CD4-positive, alpha-beta T cell treated with Interleukin-15 for 4 hours (primary cell): ENCODE results near the gene NLK.
"Not testable (repeated sequence)": the region's sequence is repeated elsewhere in the genome, so short reads cannot be mapped to it uniquely, and the experiment has no call there.

Experiments used
- DNase-seq: peaks from one replicate; pipeline ENCODE4 v3.0.0-alpha.2; 2020; ENCODE audit warnings: low spot score

Gene NLK

GRCh38 chr17:28072936-28073533 lies 30.6 kb downstream of the NLK start:
- DNase-seq, result no peak

DNA sequence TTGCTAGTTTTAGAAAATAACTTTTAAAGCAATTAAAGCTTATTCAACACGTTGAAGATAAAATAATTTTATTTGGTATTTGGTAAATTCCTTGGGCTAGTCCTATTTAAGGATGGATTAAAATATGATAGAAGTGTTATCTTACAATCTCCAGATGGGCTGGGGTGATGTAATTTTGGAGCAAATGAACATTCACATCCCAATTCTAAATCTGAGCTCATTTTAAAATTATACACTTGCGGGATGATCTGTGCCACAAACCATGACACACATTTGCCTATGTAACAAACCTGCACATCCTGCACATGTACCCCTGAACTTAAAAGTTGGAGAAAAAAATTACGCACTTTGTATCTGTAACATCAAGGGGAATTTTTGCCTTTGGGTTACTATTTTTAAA lies 31.5 kb downstream of the NLK start:
- no peak for DNase-seq

GRCh38 chr17:28076144-28076543 lies 33.7 kb downstream of the NLK start:
- DNase-seq, result no peak

DNA sequence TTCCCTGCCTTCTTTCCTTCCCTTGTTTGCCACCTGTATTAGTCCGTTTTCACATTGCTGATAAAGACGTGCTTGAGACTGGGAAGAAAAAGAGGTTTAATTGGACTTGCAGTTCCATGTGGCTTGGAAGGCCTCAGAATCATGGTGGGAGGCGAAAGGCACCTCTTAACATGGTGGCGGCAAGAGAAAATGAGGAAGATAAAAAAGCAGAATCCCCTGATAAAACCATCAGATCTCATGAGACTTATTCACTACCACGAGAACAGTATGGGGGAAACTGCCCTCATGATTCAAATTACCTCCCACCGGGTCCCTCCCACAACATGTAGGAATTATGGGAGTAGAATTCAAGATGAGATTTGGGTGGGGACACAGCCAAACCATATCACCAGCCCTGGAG lies 34.7 kb downstream of the NLK start:
- DNase-seq, result not testable (repeated sequence)

GRCh38 chr17:28078341-28079229 lies 36.1 kb downstream of the NLK start:
- no peak for DNase-seq

GRCh38 chr17:28081467-28081866 lies 39.0 kb downstream of the NLK start:
- no peak for DNase-seq

DNA sequence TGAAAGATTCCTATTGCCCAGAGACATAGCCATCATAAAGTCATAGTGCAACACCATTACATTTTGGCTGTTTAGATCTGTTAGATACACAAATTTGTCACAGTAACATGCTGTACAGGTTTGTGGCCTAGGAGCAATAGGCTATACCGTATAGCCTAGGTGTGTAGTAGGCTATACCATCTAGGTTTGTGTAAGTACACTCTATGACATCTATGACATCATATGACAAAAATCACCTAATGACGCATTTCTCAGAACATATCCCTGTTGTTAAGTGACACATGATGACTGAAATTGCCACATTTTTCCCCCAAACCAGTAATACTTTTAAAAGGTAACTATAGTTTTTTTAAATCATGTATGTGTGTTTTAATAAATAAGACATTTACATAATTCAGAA lies 43.3 kb downstream of the NLK start:
- DNase-seq, result no peak

- DNase-seq, result no peak
These were observed 44.0 kb downstream of the NLK start for GRCh38 chr17:28086519-28086918.

GRCh38 chr17:28087743-28088142 lies 45.3 kb downstream of the NLK start:
- no peak for DNase-seq

GRCh38 chr17:28090551-28090950 lies 48.1 kb downstream of the NLK start:
- no peak for DNase-seq

DNA sequence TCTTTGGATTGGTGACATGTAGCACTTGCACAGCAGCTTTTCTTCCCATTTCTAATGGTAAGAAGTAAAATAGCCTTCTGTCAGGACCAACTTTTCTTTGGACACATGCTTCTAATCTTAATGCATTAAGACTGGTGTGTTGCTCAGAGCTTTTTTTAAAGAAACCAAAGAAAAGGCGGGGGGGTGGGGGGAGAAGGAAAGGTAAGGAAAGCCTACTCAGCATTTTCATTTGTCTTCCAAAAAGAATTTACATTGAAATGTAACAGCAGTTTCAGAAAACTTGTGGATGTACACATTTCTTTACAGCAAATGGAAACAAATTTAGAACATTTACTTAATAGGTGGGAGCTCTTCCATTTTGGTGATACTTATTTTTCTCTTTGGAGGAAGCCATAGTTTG lies 49.6 kb downstream of the NLK start:
- no peak for DNase-seq

DNA sequence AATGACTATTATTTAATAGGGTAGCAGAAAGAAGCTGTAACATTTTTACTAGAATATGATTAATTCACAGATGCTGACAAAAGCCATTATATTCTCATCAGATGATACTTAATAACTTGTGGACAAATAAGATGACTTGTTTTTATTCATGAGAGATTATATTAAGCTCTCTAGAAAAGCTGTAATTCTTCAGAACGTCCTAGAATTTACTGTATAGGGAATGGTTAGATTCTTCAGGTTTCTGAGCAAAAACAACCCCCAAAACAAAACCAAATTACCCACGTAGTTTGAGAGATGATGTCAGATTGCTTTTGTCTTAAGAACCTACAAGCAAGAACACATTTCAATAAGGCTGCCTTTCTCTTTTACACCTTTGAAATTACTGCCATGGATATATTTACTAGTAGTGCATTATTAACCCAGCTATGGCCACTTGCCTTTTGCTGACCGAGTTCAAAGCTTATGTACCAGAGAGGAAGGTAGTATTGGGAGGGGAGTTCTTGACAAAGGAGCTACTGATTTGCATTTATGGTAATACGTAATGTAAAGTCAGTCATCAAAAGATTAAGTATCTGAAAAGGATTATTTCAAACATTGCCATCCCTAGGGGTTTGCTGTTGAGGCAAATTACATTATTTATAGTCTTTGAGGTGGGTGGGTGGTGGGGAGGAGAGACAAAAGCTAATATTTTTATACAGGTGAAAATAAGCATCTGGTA lies 51.7 kb downstream of the NLK start:
- DNase-seq, result no peak

DNA sequence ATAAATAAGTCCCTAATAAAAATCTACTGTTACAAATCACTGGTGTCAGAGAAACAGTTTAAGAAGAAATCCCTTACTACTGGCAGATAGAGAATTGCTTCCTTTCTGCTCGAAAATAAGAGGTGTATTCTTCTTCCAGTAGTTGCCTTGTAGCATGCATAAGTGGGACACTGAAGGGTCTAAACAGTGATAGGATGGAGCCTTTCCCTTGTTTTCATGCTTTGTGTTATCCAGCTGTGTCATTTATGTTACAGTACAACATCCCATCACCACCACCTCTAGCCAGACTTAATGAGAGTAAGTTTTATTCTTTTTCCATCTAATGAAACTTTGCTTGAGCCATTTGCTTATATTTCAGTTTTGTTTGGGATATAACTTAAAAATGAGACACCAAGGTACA lies 54.3 kb downstream of the NLK start:
- no peak for DNase-seq

DNA sequence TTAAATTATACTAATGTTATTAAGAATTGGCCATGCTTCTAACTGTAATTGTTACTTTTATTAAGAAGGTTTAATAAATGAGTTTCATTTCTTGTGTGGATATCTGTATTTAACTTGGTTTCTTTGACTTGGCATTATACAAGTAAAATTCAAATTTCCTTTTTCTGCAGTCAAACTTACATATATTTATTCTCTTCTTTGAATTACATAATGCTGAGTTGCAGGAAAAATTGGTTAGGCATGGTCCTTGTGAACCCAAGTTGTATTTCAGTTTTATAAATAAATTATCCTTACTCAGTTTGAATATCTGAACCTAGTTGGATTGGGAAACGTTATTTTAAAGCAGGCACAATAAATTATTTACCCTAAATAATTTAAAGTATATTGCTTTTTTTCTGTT lies 54.8 kb downstream of the NLK start:
- no peak for DNase-seq

- DNase-seq, result no peak
These were observed 55.4 kb downstream of the NLK start for GRCh38 chr17:28097901-28098300.

GRCh38 chr17:28098591-28098990 lies 56.1 kb downstream of the NLK start:
- DNase-seq, result not testable (repeated sequence)

DNA sequence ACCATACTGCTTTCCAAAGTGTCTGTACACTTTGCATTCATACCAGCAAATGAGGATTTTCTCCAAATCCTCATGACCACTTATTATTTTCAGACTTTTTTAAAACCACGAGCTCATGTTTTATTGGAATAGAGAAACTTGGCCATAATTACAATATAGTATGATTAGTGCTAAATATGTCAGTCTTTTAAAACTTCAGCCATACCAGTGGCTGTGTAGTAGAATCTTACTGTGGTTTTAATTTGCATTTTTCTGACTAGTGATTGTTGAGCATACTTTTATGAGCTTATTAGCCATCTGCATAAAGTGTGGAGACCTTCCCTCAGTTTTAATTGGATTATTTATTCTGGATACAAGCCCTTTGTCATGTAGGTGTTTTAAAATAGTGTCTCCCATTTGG lies 57.8 kb downstream of the NLK start:
- no peak for DNase-seq

GRCh38 chr17:28100936-28101335 lies 58.5 kb downstream of the NLK start:
- DNase-seq, result no peak

DNA sequence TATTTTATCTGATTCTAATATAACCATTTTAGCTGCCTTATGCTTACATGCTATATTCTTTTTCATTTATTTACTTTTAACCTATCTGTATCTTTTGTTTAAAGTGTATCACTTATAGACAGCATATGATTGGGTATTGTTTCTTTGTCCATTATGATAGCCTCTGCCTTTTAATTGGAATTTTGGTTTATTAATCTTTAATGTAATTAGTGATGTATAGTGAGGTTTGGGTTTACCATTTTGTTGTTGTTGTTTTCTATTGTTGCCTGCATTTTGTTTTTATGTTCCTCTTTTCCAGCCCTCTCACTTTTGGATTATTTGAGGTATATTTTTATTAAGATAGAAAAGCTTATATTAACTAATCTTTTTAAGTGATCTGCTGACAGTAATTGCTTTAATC lies 59.4 kb downstream of the NLK start:
- no peak for DNase-seq

DNA sequence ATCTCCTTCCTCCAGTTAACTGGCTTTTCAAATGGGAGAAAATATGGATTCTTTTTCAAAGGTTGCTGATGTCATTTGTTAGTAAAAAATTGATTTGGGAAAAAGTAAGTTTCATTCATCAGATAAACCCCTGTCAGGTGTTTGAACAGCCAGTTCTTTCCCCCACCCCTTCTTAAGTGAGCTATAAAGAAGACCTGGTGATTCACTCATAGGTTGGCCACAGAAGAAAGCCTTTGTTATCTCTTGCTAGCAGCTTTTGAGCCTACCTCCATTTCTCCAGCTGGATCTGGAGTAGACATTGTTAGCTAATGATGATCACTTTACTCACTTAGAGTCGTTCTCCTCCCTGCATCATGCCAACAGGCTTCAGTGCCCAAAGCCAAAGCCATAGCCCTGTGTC lies 63.0 kb downstream of the NLK start:
- DNase-seq, result no peak

- DNase-seq, result no peak
These were observed 67.7 kb downstream of the NLK start for GRCh38 chr17:28110184-28110583.

GRCh38 chr17:28112181-28112580 lies 69.7 kb downstream of the NLK start:
- no peak for DNase-seq

DNA sequence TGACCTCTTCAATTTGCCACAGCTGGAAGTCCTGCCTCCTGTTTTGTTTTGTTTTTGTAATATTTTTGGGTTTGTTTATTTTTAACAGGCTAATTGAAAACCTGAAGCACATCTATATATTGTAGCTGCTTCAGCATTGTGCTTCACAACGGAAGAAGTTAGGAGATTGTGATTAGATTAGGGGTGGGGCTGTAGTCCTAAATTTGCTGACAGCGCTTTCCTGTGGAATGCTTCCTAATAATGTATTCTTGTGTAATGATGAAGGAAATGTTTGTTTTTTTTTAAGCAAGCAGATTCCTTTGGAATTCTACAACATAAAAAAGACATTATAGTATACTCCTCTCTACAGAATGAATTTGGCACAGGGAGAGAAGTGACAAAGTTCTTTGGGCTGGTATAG lies 70.1 kb downstream of the NLK start:
- no peak for DNase-seq
